H9 (cell line): ENCODE data around the gene KCNMA1. TPM values are rescaled to one million over a fixed set of nuclear protein-coding genes. Genes with fewer than 3 reads are reported as not detected.

Experiments used
- DNase-seq: peaks from one replicate; pipeline ENCODE4 v3.0.0-alpha.2; 2017
- H2AFZ ChIP-seq: one replicate; pipeline ENCODE4 v1.6.1; 2013; ENCODE audit warnings: mild to moderate bottlenecking, low read length, control low read depth, moderate library complexity
- H2AK5ac ChIP-seq: 2 replicates; pipeline ENCODE4 v1.6.1; 2013; ENCODE audit warnings: low read length, control low read depth, mixed read lengths; ENCODE audit not compliant: insufficient read length
- H2BK120ac ChIP-seq: one replicate; pipeline ENCODE4 v1.6.1; 2013; ENCODE audit warnings: low read depth, mild to moderate bottlenecking, low read length, control low read depth, inconsistent platforms; ENCODE audit not compliant: poor library complexity, severe bottlenecking
- H2BK12ac ChIP-seq: 2 replicates; pipeline ENCODE4 v1.6.1; 2013; ENCODE audit warnings: low read length, control low read depth, mixed read lengths, low read depth; ENCODE audit not compliant: insufficient read length
- H2BK15ac ChIP-seq: 2 replicates; pipeline ENCODE4 v1.6.1; 2013; ENCODE audit warnings: low read depth, low read length, control low read depth
- H2BK20ac ChIP-seq: one replicate; pipeline ENCODE4 v1.6.1; 2013; ENCODE audit warnings: low read depth, mild to moderate bottlenecking, low read length, control low read depth, inconsistent platforms; ENCODE audit not compliant: poor library complexity, severe bottlenecking
- H2BK5ac ChIP-seq: 2 replicates; pipeline ENCODE4 v1.6.1; 2013; ENCODE audit warnings: low read length, control low read depth, mixed read lengths; ENCODE audit not compliant: insufficient read length
- H3K14ac ChIP-seq: 2 replicates; pipeline ENCODE4 v1.6.1; 2013; ENCODE audit warnings: low read length, control low read depth; ENCODE audit not compliant: insufficient read depth
- H3K18ac ChIP-seq: 2 replicates; pipeline ENCODE4 v1.6.1; 2013; ENCODE audit warnings: low read depth, mild to moderate bottlenecking, mixed read lengths, low read length, control low read depth; ENCODE audit not compliant: insufficient read length
- H3K23ac ChIP-seq: 2 replicates; pipeline ENCODE4 v1.6.1; 2013; ENCODE audit warnings: low read length, control low read depth, mixed read lengths, low read depth; ENCODE audit not compliant: insufficient read length
- H3K23me2 ChIP-seq: 2 replicates; pipeline ENCODE4 v1.6.1; 2013; ENCODE audit warnings: low read depth, mild to moderate bottlenecking, mixed read lengths, low read length, control low read depth; ENCODE audit not compliant: insufficient read length, poor library complexity, severe bottlenecking
- H3K27ac ChIP-seq: 2 replicates; pipeline ENCODE4 v1.5.1; 2013; ENCODE audit warnings: low read length, control low read depth, mixed read lengths, low read depth; ENCODE audit not compliant: insufficient read length
- H3K27me3 ChIP-seq: 2 replicates; pipeline ENCODE4 v1.6.1; 2013; ENCODE audit warnings: low read length, control low read depth, inconsistent platforms; ENCODE audit not compliant: insufficient read depth
- H3K4ac ChIP-seq: 2 replicates; pipeline ENCODE4 v1.6.1; 2013; ENCODE audit warnings: low read depth, mild to moderate bottlenecking, control low read depth, inconsistent platforms, low read length, moderate library complexity
- H3K4me1 ChIP-seq: 2 replicates; pipeline ENCODE4 v1.6.1; 2013; ENCODE audit warnings: low read length, control low read depth, inconsistent platforms; ENCODE audit not compliant: insufficient read depth
- H3K4me2 ChIP-seq: 2 replicates; pipeline ENCODE4 v1.6.1; 2013; ENCODE audit warnings: low read length, control low read depth, mixed read lengths; ENCODE audit not compliant: insufficient read length, insufficient read depth
- H3K56ac ChIP-seq: 2 replicates; pipeline ENCODE4 v1.6.1; 2013; ENCODE audit warnings: low read depth, mild to moderate bottlenecking, mixed read lengths, low read length, control low read depth; ENCODE audit not compliant: insufficient read length
- H3K79me1 ChIP-seq: 2 replicates; pipeline ENCODE4 v1.6.1; 2013; ENCODE audit warnings: low read depth, mild to moderate bottlenecking, moderate library complexity, low read length, control low read depth, inconsistent platforms; ENCODE audit not compliant: insufficient read depth, poor library complexity, severe bottlenecking
- H3K79me2 ChIP-seq: 2 replicates; pipeline ENCODE4 v1.6.1; 2013; ENCODE audit warnings: low read length, control low read depth, inconsistent platforms; ENCODE audit not compliant: insufficient read depth
- H3K9ac ChIP-seq: 2 replicates; pipeline ENCODE4 v1.6.1; 2013; ENCODE audit warnings: low read length, control low read depth, mixed read lengths; ENCODE audit not compliant: insufficient read length; ENCODE audit errors: extremely low read depth
- H3K9me3 ChIP-seq: one replicate; pipeline ENCODE4 v1.6.1; 2013; ENCODE audit warnings: low read depth, low read length, inconsistent platforms; ENCODE audit not compliant: control insufficient read depth
- H3T11ph ChIP-seq: one replicate; pipeline ENCODE4 v1.6.1; 2013; ENCODE audit warnings: mild to moderate bottlenecking, low read length, control low read depth, inconsistent platforms
- H4K20me1 ChIP-seq: one replicate; pipeline ENCODE4 v1.6.1; 2013; ENCODE audit not compliant: control insufficient read depth, insufficient read length, insufficient read depth
- H4K5ac ChIP-seq: 2 replicates; pipeline ENCODE4 v1.6.1; 2013; ENCODE audit warnings: low read depth, mild to moderate bottlenecking, mixed read lengths, low read length, control low read depth; ENCODE audit not compliant: insufficient read length
- H4K8ac ChIP-seq: replicated peaks from 2 replicates; pipeline ENCODE4 v1.6.1; 2013; ENCODE audit warnings: low read length, control low read depth, mixed read lengths, low read depth; ENCODE audit not compliant: insufficient read length
- H4K91ac ChIP-seq: 2 replicates; pipeline ENCODE4 v1.6.1; 2013; ENCODE audit warnings: low read depth, mild to moderate bottlenecking, moderate library complexity, mixed read lengths, low read length, control low read depth; ENCODE audit not compliant: insufficient read length
- H3K27ac Mint-ChIP-seq, 3 experiments: 2 replicates in 2 of 3; 3 replicates in 1 of 3; pipeline ENCODE4 v1.8.0; 2020 to 2021; ENCODE audit warnings: mixed read lengths in 3 of 3, mild to moderate bottlenecking in 1 of 3, moderate library complexity in 1 of 3
- H3K27me3 Mint-ChIP-seq: 2 replicates; pipeline ENCODE4 v1.8.0; 2021; ENCODE audit warnings: low read depth, mild to moderate bottlenecking, moderate library complexity, mixed read lengths
- H3K36me3 Mint-ChIP-seq, 3 experiments: 2 replicates in 2 of 3; 3 replicates in 1 of 3; pipeline ENCODE4 v1.8.0; 2020 to 2021; ENCODE audit warnings: low read depth in 3 of 3, mixed read lengths in 3 of 3; ENCODE audit not compliant: insufficient read depth in 1 of 3
- H3K4me1 Mint-ChIP-seq, 2 experiments: 2 replicates each; pipeline ENCODE4 v1.8.0; 2020; ENCODE audit warnings: mixed read lengths in 2 of 2
- H3K4me3 Mint-ChIP-seq, 2 experiments: 2 replicates in 1 of 2; 3 replicates in 1 of 2; pipeline ENCODE4 v1.8.0; 2020 to 2021; ENCODE audit warnings: mild to moderate bottlenecking in 2 of 2, mixed read lengths in 2 of 2, moderate library complexity in 1 of 2
- H3K9me3 Mint-ChIP-seq, 2 experiments: 2 replicates in 1 of 2; 3 replicates in 1 of 2; pipeline ENCODE4 v1.8.0; 2020; ENCODE audit warnings: mild to moderate bottlenecking in 2 of 2, mixed read lengths in 2 of 2, moderate library complexity in 1 of 2
- WGBS: extraction: QIAGEN DNeasy Blood & Tissue Kit; methylation state at CpG from one replicate; pipeline ENCODE4 v1.1.7; 2013; ENCODE audit warnings: missing lambda C conversion rate, low lambda C conversion rate, mixed read lengths; ENCODE audit not compliant: insufficient read length; ENCODE audit errors: extremely low coverage; 5-methylcytosine and 5-hydroxymethylcytosine counted together
- total RNA-seq: library from RNA; stranded (reverse); gene quantifications from 2 replicates; pipeline ENCODE4 v1.2.1, GENCODE V29; 2021
- TF ChIP-seq, protein P1 (sequence below): fragments of 200-600 bp; sonication (generic); conservative IDR thresholded peaks from 3 replicates; pipeline ENCODE4 v1.8.0; 2021; ENCODE audit warnings: antibody characterized with exemption, mild to moderate bottlenecking

Gene KCNMA1
- total RNA-seq, 1 experiment from 2014 or later, result 2.0 TPM

DNA sequence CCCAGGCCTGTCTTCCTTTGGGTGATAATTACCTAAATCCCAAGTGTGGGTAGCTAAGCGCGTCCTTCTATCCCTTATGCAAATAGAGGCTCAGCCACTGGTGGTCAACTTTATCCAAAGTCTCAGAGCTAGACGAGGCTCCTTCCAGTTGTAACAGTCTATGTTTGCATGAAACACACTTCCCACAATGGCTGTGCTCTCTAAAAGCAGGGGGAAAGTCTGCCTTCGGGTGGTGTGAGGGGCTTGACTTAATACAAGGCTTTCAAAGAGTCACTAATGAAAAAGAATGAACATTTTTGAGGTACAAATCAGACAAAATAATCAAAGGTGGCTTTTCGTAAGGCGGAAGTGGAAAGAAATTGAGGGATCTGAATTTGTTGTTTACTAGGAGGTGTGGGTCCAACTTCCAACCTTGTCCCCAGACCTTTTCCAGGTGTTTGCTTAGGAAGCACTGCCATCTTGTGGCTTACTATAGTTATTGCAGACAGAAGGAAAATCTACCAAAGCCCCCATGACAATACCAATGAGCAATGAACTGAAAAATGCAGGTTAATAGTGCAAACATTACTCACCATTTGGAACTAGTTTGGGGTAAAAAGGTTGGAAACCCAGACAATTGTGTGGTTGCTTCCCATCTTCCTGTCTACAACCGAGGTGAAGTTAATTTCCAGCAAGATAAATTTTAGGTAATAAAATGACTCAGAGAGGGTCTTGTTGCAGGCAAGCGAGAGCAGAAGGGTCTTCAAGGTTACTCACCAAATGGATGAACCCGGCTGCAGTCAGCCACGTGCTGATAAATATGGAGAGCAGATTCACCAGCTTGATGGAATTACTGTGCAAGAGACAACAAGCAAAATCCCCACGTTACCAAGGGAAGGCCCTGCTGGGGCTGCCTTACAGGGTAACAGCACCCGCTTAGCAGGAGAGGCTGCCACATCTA, 525.7 kb downstream of the KCNMA1 start:
- Histone ChIP-seq H2AFZ (no peak overlapping the region), H3K14ac (no peak overlapping the region)

More for the DNA sequence above, 525.7 kb downstream of the KCNMA1 start:
- no peaks in the 10 kb centered on the region for H3K23me2 ChIP-seq
- no peak for DNase-seq
- no peak overlapping the region; a peak in 1 of 5 replicates for H3K4me3 Mint-ChIP-seq
- no peak overlapping the region for H3K27ac ChIP-seq
- H3K23ac ChIP-seq, result no peak overlapping the region
- TF ChIP-seq, protein P1, sequence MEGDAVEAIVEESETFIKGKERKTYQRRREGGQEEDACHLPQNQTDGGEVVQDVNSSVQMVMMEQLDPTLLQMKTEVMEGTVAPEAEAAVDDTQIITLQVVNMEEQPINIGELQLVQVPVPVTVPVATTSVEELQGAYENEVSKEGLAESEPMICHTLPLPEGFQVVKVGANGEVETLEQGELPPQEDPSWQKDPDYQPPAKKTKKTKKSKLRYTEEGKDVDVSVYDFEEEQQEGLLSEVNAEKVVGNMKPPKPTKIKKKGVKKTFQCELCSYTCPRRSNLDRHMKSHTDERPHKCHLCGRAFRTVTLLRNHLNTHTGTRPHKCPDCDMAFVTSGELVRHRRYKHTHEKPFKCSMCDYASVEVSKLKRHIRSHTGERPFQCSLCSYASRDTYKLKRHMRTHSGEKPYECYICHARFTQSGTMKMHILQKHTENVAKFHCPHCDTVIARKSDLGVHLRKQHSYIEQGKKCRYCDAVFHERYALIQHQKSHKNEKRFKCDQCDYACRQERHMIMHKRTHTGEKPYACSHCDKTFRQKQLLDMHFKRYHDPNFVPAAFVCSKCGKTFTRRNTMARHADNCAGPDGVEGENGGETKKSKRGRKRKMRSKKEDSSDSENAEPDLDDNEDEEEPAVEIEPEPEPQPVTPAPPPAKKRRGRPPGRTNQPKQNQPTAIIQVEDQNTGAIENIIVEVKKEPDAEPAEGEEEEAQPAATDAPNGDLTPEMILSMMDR, result peak; percentile 90
- H2BK20ac ChIP-seq, result no peak overlapping the region
- H3K9ac ChIP-seq, result no peak overlapping the region
- no peak overlapping the region for H2BK120ac ChIP-seq
- H3K4me2 ChIP-seq, result no peak overlapping the region
- H2BK15ac ChIP-seq, result no peak overlapping the region
- H3K36me3 Mint-ChIP-seq, result no peaks in the 10 kb centered on the region
- peaks cover 17% of the 10 kb centered on the region for H3K27me3 Mint-ChIP-seq
- H3T11ph ChIP-seq, result no peak overlapping the region
- H3K4ac ChIP-seq, result no peak overlapping the region
- no peak overlapping the region for H3K56ac ChIP-seq
- WGBS, result no CpG with 5 or more reads among the region's 12 CpGs
- H3K79me1 ChIP-seq, result no peaks in the 10 kb centered on the region
- H4K91ac ChIP-seq, result no peak overlapping the region
- H2AK5ac ChIP-seq, result no peak overlapping the region
- H3K27ac Mint-ChIP-seq, result peak overlapping the region in 2 of 3 experiments; percentile 81 to 87; a peak in 5 of 7 replicates
- no peak overlapping the region for H3K18ac ChIP-seq
- H4K5ac ChIP-seq, result no peak overlapping the region
- no peaks in the 10 kb centered on the region for H3K27me3 ChIP-seq
- H3K4me1 Mint-ChIP-seq, result peaks cover 72 to 74% of the 10 kb centered on the region in 2 experiments
- H3K4me1 ChIP-seq, result peaks cover 15% of the 10 kb centered on the region; the same call in 1 of the 2 replicates
- no peaks in the 10 kb centered on the region; a peak in 1 of 5 replicates for H3K9me3 Mint-ChIP-seq
- no peak overlapping the region for H2BK12ac ChIP-seq
- no peak overlapping the region for H2BK5ac ChIP-seq
- H3K9me3 ChIP-seq, result no peaks in the 10 kb centered on the region
- no peaks in the 10 kb centered on the region for H3K79me2 ChIP-seq
- no peaks in the 10 kb centered on the region for H4K20me1 ChIP-seq
- no peak overlapping the region for H4K8ac ChIP-seq
